Endothelial cell of umbilical vein (primary cell): ENCODE results near the gene CABP2. TPM values are rescaled to one million over a fixed set of nuclear protein-coding genes. Genes with fewer than 3 reads are reported as not detected.

ENCODE experiments used
- BruUV-seq: library from RNA; stranded (reverse); fragments of 400-500 nt; replicated peaks from 2 replicates; lab custom pipeline; 2021; lab: Mats Ljungman, UMichigan
- CTCF ChIA-PET: fragments of 300-600, 350-600 bp; sonication (Branson Sonifier 250); formaldehyde crosslinking; loops from one replicate; lab custom pipeline; 2021; ENCODE audit warnings: antibody characterized with exemption, inconsistent platforms; lab: Charles Lee
- POLR2A ChIA-PET: fragments of 300-600, 350-600 bp; sonication (Branson Sonifier 250); formaldehyde crosslinking; loops from one replicate; lab custom pipeline; 2021; ENCODE audit warnings: antibody characterized with exemption, inconsistent platforms; lab: Charles Lee
- DNase-seq: peaks from one replicate; pipeline ENCODE4 v3.0.0-alpha.2; 2011; ENCODE audit warnings: low read depth, low spot score
- FAIRE-seq: peaks from 2 replicates; lab custom pipeline; 2011; peaks lifted over from hg19 to GRCh38; lab: Jason Lieb, UNC
- H2AFZ ChIP-seq: 2 replicates; pipeline ENCODE4 v1.6.0; 2012; ENCODE audit warnings: low read depth, low read length, control low read depth, inconsistent platforms
- H3K27ac ChIP-seq: 2 replicates; pipeline ENCODE4 v1.5.1; 2011; ENCODE audit warnings: low read depth, mild to moderate bottlenecking, control low read depth, low read length, moderate library complexity; ENCODE audit not compliant: insufficient read depth
- H3K27me3 ChIP-seq, 2 experiments: 2 replicates each; pipeline versions ENCODE4 v1.6.0 to v1.6.1; 2011; ENCODE audit warnings: low read length in 2 of 2, mixed read lengths in 1 of 2; ENCODE audit not compliant: control insufficient read depth in 2 of 2, insufficient read depth in 2 of 2
- H3K36me3 ChIP-seq, 2 experiments: 2 replicates in 1 of 2; 3 replicates in 1 of 2; pipeline ENCODE4 v1.5.1; 2011; ENCODE audit warnings: low read length in 2 of 2, mild to moderate bottlenecking in 1 of 2, moderate library complexity in 1 of 2; ENCODE audit not compliant: control insufficient read depth in 2 of 2, insufficient read depth in 2 of 2; ENCODE audit errors: extremely low read depth in 1 of 2
- H3K4me1 ChIP-seq: 3 replicates; pipeline ENCODE4 v1.5.1; 2011; ENCODE audit warnings: mild to moderate bottlenecking, low read length; ENCODE audit not compliant: control insufficient read depth, insufficient read depth; ENCODE audit errors: extremely low read depth
- H3K4me2 ChIP-seq: 2 replicates; pipeline ENCODE4 v1.6.1; 2011; ENCODE audit warnings: low read length, control low read depth, mixed read lengths; ENCODE audit not compliant: insufficient read depth
- H3K4me3 ChIP-seq, 3 experiments: fragments of 200-600 bp in 1 of 3; sonication (generic), shearing (Covaris generic) in 1 of 3; replicated peaks in 1 of 3; 2 replicates each; pipeline ENCODE4 v1.5.1; 2011 to 2016; ENCODE audit warnings: control low read depth in 3 of 3, low read length in 3 of 3, mild to moderate bottlenecking in 2 of 3, inconsistent platforms in 1 of 3, low read depth in 1 of 3, moderate library complexity in 1 of 3; ENCODE audit not compliant: insufficient read depth in 1 of 3
- H3K79me2 ChIP-seq: 2 replicates; pipeline ENCODE4 v1.6.0; 2012; ENCODE audit warnings: low read length, inconsistent platforms; ENCODE audit not compliant: control insufficient read depth, insufficient read depth
- H3K9ac ChIP-seq: replicated peaks from 2 replicates; pipeline ENCODE3; 2011; ENCODE audit warnings: low read length, control low read depth; ENCODE audit not compliant: insufficient read depth; ENCODE audit errors: extremely low read depth
- H3K9me1 ChIP-seq: replicated peaks from 3 replicates; pipeline ENCODE4 v1.6.0; 2011; ENCODE audit warnings: mild to moderate bottlenecking, low read length; ENCODE audit not compliant: control insufficient read depth, insufficient read depth; ENCODE audit errors: extremely low read depth
- H3K9me3 ChIP-seq: replicated peaks from 2 replicates; pipeline ENCODE4 v1.5.1; 2012; ENCODE audit warnings: low read length, inconsistent platforms; ENCODE audit not compliant: control insufficient read depth, insufficient read depth
- H4K20me1 ChIP-seq: replicated peaks from 2 replicates; pipeline ENCODE3; 2011; ENCODE audit warnings: mild to moderate bottlenecking, low read length; ENCODE audit not compliant: control insufficient read depth, insufficient read depth; ENCODE audit errors: extremely low read depth
- CTCF ChIP-seq, 2 donors: IDR thresholded peaks; 1 replicate in 1 of 2; 2 replicates in 1 of 2; pipeline ENCODE4 v1.5.1; 2011; ENCODE audit warnings: low read length in 2 of 2, mild to moderate bottlenecking in 2 of 2, moderate library complexity in 2 of 2, control low read depth in 1 of 2, inconsistent platforms in 1 of 2, low read depth in 1 of 2; ENCODE audit not compliant: insufficient read depth in 1 of 2; ENCODE audit errors: extremely low read depth in 1 of 2
- EZH2 ChIP-seq: IDR thresholded peaks from 2 replicates; pipeline ENCODE4 v1.6.1; 2012; ENCODE audit warnings: borderline replicate concordance, low read depth, mild to moderate bottlenecking, moderate library complexity, low read length, inconsistent platforms; ENCODE audit not compliant: severe bottlenecking
- FOS ChIP-seq: IDR thresholded peaks from 2 replicates; pipeline ENCODE4 v1.6.1; 2011; ENCODE audit warnings: mild to moderate bottlenecking, low read length, moderate library complexity, borderline replicate concordance; ENCODE audit not compliant: insufficient read depth
- GATA2 ChIP-seq: IDR thresholded peaks from 2 replicates; pipeline ENCODE4 v1.7.0; 2011; ENCODE audit warnings: low read depth, mild to moderate bottlenecking, moderate library complexity, mixed read lengths, low read length; ENCODE audit not compliant: insufficient read length, insufficient read depth
- JUN ChIP-seq: IDR thresholded peaks from 2 replicates; pipeline ENCODE4 v1.6.1; 2011; ENCODE audit warnings: borderline replicate concordance, low read depth; ENCODE audit not compliant: insufficient read length, insufficient read depth
- MYC ChIP-seq: IDR thresholded peaks from one replicate; pipeline ENCODE4 v1.6.1; 2011; ENCODE audit warnings: mild to moderate bottlenecking, low read depth, low read length
- POLR2A ChIP-seq: IDR thresholded peaks from 2 replicates; pipeline ENCODE4 v1.6.1; 2012; ENCODE audit warnings: low read depth, mild to moderate bottlenecking, control low read depth, low read length
- POLR2AphosphoS5 ChIP-seq: IDR thresholded peaks from 2 replicates; pipeline ENCODE4 v1.6.1; 2012; ENCODE audit warnings: low read depth, mild to moderate bottlenecking, control low read depth, low read length, moderate library complexity; ENCODE audit not compliant: insufficient read depth
- dilution Hi-C: fragments of 300-500 bp; cut with MboI; formaldehyde crosslinking; loops from one replicate; pipeline ENCODE4 v1.15.0; 2019; ENCODE audit warnings: low sequenced_read_pairs; ENCODE audit not compliant: extremely low pct_ligation_motif_present
- intact Hi-C: fragments of 100-400 bp; cut with micrococcal nuclease; formaldehyde crosslinking; loops from one replicate; pipeline ENCODE4 v1.10.0; 2022
- polyA plus RNA-seq, 4 experiments: library from polyadenylated mRNA; depleted of rRNA in 3 of 4; stranded (reverse) in 3 of 4; unstranded in 1 of 4; fragments of >200 nt; gene quantifications; 2 replicates each; pipeline versions ENCODE4 v1.2.1 to v1.2.3, GENCODE V29; 2011 to 2012; ENCODE audit warnings: missing spikeins in 1 of 4
- total RNA-seq: library from RNA; stranded (reverse); gene quantifications from 2 replicates; pipeline ENCODE4 v1.2.3, GENCODE V29; 2021
- TF ChIP-seq, protein P1 (sequence below): IDR thresholded peaks from 2 replicates; pipeline ENCODE4 v1.6.1; 2011; ENCODE audit not compliant: insufficient read depth, insufficient read length

CABP2 gene
- total and polyA plus RNA-seq, 2 donors (not counting 3 experiments of a cell fraction or from before 2014, with no cell fraction given) = not detected

GRCh38 chr11:67498544-67498972 lies 24.7 kb downstream of the CABP2 start:
- FAIRE-seq = no peak
- no TSS peak for BruUV-seq
- no peak overlapping the region for H2AFZ ChIP-seq
- no peaks in the 10 kb centered on the region for H3K9me1 ChIP-seq
- H3K9me3 ChIP-seq = no peaks in the 10 kb centered on the region
- H4K20me1 ChIP-seq = no peaks in the 10 kb centered on the region
- POLR2A ChIA-PET = no interaction called here
- H3K27ac ChIP-seq = no peak overlapping the region
- H3K4me2 ChIP-seq = no peak overlapping the region
- dilution Hi-C loops = no loop called here
- no peak overlapping the region for H3K4me3 ChIP-seq
- H3K9ac ChIP-seq = no peak overlapping the region
- H3K79me2 ChIP-seq = no peaks in the 10 kb centered on the region
- TF ChIP-seq, protein P1, sequence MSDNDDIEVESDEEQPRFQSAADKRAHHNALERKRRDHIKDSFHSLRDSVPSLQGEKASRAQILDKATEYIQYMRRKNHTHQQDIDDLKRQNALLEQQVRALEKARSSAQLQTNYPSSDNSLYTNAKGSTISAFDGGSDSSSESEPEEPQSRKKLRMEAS = no peak
- TF ChIP-seq JUN = no peak
- no peaks in the 10 kb centered on the region for H3K27me3 ChIP-seq
- CTCF ChIA-PET = no interaction called here
- intact Hi-C loops = no loop called here
- DNase-seq = no peak
- no peaks in the 10 kb centered on the region for H3K36me3 ChIP-seq
- no peaks in the 10 kb centered on the region for H3K4me1 ChIP-seq

DNA sequence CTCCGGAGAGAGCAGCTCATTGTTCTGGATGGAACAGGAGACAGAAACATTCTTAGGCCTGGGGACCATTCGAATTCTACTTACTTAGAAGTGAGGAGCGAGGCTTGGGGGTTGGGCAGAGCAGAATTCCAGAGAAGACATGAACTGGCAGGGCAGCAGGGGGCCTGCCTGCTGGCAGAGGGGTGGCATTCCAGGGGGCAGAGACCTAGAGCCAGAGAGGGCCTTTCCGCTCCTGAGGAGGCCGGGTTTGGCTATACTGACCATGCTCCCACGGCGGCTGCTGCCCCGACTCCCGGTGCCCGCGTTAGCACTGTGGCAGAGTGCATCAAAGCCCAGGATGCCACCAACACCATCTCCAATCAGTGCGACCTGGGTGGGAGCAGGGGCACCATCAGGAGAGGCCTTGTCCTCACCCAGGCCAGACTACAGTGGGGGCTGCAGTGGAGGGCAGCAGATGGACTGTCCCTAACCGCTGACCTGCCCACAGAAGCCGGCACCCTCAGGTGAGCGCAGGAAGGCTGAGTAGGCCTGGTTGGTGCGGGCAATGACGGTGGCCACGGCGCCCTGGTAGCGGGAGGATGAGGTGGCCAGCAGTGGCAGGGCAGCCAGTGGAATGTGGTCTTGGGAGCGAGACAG lies 25.5 kb downstream of the CABP2 start:
- Histone ChIP-seq H3K9me3 (no peaks in the 10 kb centered on the region), H3K79me2 (no peaks in the 10 kb centered on the region), H3K36me3 (no peaks in the 10 kb centered on the region), H3K27me3 (no peaks in the 10 kb centered on the region), H3K4me1 (no peaks in the 10 kb centered on the region), H3K27ac (no peak overlapping the region), H3K9ac (no peak overlapping the region), H3K9me1 (no peaks in the 10 kb centered on the region), H3K4me3 (no peak overlapping the region), H2AFZ (no peak overlapping the region), H4K20me1 (no peaks in the 10 kb centered on the region), H3K4me2 (no peak overlapping the region)
- dilution Hi-C loops (no loop called here), intact Hi-C loops (no loop called here)
- FAIRE-seq = no peak
- POLR2A ChIA-PET = no interaction called here
- CTCF ChIA-PET = no interaction called here
- no peak for DNase-seq
- no TSS peak for BruUV-seq
- TF ChIP-seq MYC (no peak), EZH2 (no peak), GATA2 (no peak), FOS (no peak), POLR2AphosphoS5 (no peak), CTCF (IDR thresholded peaks at IDR 0.05; ENCODE audit: extremely low read depth in 1 of 2, insufficient read depth in 1 of 2, low read depth in 1 of 2, low read length in 2 of 2) (no peak), JUN (no peak), POLR2A (no peak)
- TF ChIP-seq, protein P1 = no peak
